ENCODE results near the gene LIN37.

DNA sequence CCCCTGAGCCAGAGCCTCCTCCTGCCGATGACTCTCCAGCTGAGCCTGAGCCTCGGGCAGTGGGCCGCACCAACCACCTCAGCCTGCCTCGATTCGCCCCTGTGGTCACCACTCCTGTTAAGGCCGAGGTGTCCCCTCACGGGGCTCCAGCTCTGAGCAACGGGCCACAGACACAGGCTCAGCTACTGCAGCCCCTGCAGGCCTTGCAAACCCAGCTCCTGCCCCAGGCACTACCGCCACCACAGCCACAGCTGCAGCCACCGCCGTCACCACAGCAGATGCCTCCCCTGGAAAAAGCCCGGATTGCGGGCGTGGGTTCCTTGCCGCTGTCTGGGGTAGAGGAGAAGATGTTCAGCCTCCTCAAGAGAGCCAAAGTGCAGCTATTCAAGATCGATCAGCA is 27.0 kb upstream of the LIN37 start:
- TF ChIP-seq RAD21 (IDR thresholded peaks at IDR 0.05; ENCODE audit: low read depth) (no peak), POLR2A (IDR thresholded peaks at IDR 0.05; ENCODE audit: borderline replicate concordance, extremely low read depth, insufficient read depth, insufficient read length) (no peak), YY1 (IDR thresholded peaks at IDR 0.05; ENCODE audit: extremely low read depth, insufficient replicate concordance, low read depth, low read length) (no peak)
- TF ChIP-seq, protein P1, sequence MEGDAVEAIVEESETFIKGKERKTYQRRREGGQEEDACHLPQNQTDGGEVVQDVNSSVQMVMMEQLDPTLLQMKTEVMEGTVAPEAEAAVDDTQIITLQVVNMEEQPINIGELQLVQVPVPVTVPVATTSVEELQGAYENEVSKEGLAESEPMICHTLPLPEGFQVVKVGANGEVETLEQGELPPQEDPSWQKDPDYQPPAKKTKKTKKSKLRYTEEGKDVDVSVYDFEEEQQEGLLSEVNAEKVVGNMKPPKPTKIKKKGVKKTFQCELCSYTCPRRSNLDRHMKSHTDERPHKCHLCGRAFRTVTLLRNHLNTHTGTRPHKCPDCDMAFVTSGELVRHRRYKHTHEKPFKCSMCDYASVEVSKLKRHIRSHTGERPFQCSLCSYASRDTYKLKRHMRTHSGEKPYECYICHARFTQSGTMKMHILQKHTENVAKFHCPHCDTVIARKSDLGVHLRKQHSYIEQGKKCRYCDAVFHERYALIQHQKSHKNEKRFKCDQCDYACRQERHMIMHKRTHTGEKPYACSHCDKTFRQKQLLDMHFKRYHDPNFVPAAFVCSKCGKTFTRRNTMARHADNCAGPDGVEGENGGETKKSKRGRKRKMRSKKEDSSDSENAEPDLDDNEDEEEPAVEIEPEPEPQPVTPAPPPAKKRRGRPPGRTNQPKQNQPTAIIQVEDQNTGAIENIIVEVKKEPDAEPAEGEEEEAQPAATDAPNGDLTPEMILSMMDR (IDR thresholded peaks at IDR 0.05 in 2 of 3, conservative IDR thresholded peaks at IDR 0.05 in 1 of 3; ENCODE audit: borderline replicate concordance in 1 of 3, insufficient read depth in 1 of 3, low read depth in 2 of 3, low read length in 2 of 3): no peak

All from HCT116 (cell line).